Suprapubic skin (tissue), 4 donors: Measurements from ENCODE around the gene RBM22. TPM values are rescaled to one million over a fixed set of nuclear protein-coding genes. Genes with fewer than 3 reads are reported as not detected.

Source experiments
- DNase-seq, 2 donors: peaks; one replicate each; pipeline ENCODE4 v3.0.0-alpha.2; 2019; ENCODE audit warnings: low spot score in 2 of 2
- H3K27ac ChIP-seq: fragments of 200-600 bp; sonication (generic); one replicate; pipeline ENCODE4 v1.5.1; 2019
- H3K27me3 ChIP-seq: fragments of 200-600 bp; sonication (generic); one replicate; pipeline ENCODE4 v1.5.1; 2019
- H3K36me3 ChIP-seq: fragments of 200-600 bp; sonication (generic); one replicate; pipeline ENCODE4 v1.5.1; 2019
- H3K4me1 ChIP-seq: fragments of 200-600 bp; sonication (generic); one replicate; pipeline ENCODE4 v1.5.1; 2019
- H3K4me3 ChIP-seq: fragments of 200-600 bp; sonication (generic); one replicate; pipeline ENCODE4 v1.5.1; 2019; ENCODE audit warnings: mild to moderate bottlenecking
- H3K9me3 ChIP-seq: fragments of 200-600 bp; sonication (generic); one replicate; pipeline ENCODE4 v1.5.1; 2019
- EP300 ChIP-seq: sonication (generic); formaldehyde crosslinking; IDR thresholded peaks from one replicate; pipeline ENCODE4 v1.6.1; 2017; ENCODE audit warnings: antibody characterized with exemption
- POLR2A ChIP-seq, 2 donors: fragments of 450-650 bp; IDR thresholded peaks; one replicate each; pipeline ENCODE4 v1.6.1; 2017; ENCODE audit warnings: antibody characterized with exemption in 2 of 2, mild to moderate bottlenecking in 2 of 2, moderate library complexity in 2 of 2
- POLR2AphosphoS5 ChIP-seq, 3 donors: sonication (generic); formaldehyde crosslinking; IDR thresholded peaks; one replicate each; pipeline ENCODE4 v1.6.1; 2017; ENCODE audit warnings: antibody characterized with exemption in 3 of 3
- WGBS: methylation state at CpG from one replicate; pipeline ENCODE4 v1.1.5; 2018; 5-methylcytosine and 5-hydroxymethylcytosine counted together
- total RNA-seq, 4 donors: library from RNA; depleted of rRNA; stranded (reverse); fragments of >200 nt; gene quantifications; one replicate each; pipeline ENCODE4 v1.1.0, GENCODE V29; 2016
- TF ChIP-seq, protein P1 (sequence below), 2 donors: fragments of 200-600 bp in 1 of 2; fragments of 450-650 bp in 1 of 2; sonication (generic) in 1 of 2; IDR thresholded peaks; one replicate each; pipeline ENCODE4 v1.5.1; 2016 to 2019; ENCODE audit warnings: antibody characterized with exemption in 2 of 2, mild to moderate bottlenecking in 1 of 2, moderate library complexity in 1 of 2

RBM22 gene
- total RNA-seq, 4 donors from 2014 or later = 30.1 to 63.9 (median 43.8) TPM

DNA sequence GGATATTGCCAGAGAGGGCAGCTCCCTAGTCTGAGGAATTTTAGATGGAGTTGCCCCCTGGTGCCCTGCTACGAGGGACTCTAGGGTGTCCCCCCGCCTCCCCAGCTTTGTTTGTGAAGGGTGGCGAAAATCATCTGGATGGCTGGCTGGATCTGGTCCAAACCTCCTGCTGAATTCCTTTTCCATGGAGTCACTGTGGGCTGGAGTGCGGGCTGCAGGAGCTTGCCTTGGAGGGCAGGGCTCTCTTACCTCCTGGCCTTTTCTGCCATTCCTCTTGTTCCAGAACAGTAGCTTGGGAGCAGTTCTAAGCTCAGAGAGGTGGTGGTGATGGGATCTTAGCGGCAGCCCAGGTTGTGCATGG lies 58.3 kb downstream of the RBM22 start:
- no peak for DNase-seq
- no peaks in the 10 kb centered on the region for H3K9me3 ChIP-seq
- WGBS = 32% methylated on average over 3 of the region's 5 CpGs
- no peaks in the 10 kb centered on the region for H3K27me3 ChIP-seq
- no peak overlapping the region for H3K4me3 ChIP-seq
- H3K27ac ChIP-seq = peak overlapping the region; percentile 82
- TF ChIP-seq POLR2AphosphoS5 (IDR thresholded peaks at IDR 0.05) (no peak), EP300 (no peak), POLR2A (IDR thresholded peaks at IDR 0.05) (no peak)
- TF ChIP-seq, protein P1, sequence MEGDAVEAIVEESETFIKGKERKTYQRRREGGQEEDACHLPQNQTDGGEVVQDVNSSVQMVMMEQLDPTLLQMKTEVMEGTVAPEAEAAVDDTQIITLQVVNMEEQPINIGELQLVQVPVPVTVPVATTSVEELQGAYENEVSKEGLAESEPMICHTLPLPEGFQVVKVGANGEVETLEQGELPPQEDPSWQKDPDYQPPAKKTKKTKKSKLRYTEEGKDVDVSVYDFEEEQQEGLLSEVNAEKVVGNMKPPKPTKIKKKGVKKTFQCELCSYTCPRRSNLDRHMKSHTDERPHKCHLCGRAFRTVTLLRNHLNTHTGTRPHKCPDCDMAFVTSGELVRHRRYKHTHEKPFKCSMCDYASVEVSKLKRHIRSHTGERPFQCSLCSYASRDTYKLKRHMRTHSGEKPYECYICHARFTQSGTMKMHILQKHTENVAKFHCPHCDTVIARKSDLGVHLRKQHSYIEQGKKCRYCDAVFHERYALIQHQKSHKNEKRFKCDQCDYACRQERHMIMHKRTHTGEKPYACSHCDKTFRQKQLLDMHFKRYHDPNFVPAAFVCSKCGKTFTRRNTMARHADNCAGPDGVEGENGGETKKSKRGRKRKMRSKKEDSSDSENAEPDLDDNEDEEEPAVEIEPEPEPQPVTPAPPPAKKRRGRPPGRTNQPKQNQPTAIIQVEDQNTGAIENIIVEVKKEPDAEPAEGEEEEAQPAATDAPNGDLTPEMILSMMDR (IDR thresholded peaks at IDR 0.05) = no peak
- H3K36me3 ChIP-seq = no peaks in the 10 kb centered on the region
- H3K4me1 ChIP-seq = peaks cover 82% of the 10 kb centered on the region

DNA sequence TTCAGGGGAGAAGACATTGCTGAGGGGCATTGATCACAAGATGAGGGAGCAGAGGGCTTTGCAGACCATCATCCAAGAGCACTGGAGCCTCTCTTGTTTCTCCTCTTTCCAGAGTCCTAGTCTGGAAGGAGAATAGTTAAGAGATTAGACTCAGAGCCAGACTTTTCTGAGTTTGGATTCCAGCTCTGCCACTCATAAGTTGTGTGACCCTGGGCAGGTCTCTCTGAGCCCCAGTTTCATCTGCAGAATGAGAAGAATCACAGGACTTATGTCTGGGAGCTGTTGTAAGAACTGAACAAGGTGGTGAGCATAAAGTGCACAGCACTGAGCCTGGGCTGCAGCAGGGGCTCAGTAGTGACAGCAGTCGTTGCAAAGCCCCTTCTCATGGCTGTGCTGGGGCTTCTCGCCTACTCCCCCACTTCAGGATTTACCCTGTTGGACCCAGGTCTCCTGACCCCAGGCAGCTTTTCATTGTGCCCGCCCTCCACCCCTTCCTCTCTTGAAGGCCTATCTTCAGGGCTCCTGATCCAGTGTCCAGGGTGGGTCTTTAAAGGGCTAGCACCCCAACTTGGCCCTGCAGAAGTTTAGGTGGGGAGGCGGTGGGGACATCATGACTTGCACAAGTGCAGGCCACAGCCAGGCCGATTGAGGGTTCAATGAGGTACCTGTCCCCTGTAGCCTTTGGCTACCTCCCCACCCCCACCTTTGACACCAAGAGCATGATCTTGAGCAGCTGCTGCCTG lies 58.9 kb downstream of the RBM22 start:
- peaks cover 85% of the 10 kb centered on the region for H3K4me1 ChIP-seq
- DNase-seq = no peak
- H3K27me3 ChIP-seq = no peaks in the 10 kb centered on the region
- peak overlapping the region; percentile 82 for H3K27ac ChIP-seq
- TF ChIP-seq, protein P1 (IDR thresholded peaks at IDR 0.05) = no peak
- TF ChIP-seq EP300 (no peak), POLR2AphosphoS5 (IDR thresholded peaks at IDR 0.05) (no peak), POLR2A (IDR thresholded peaks at IDR 0.05) (no peak)
- 80% methylated on average over 4 of the region's 5 CpGs for WGBS
- H3K36me3 ChIP-seq = no peaks in the 10 kb centered on the region
- peak overlapping the region; percentile 18 for H3K4me3 ChIP-seq
- H3K9me3 ChIP-seq = no peaks in the 10 kb centered on the region

DNA sequence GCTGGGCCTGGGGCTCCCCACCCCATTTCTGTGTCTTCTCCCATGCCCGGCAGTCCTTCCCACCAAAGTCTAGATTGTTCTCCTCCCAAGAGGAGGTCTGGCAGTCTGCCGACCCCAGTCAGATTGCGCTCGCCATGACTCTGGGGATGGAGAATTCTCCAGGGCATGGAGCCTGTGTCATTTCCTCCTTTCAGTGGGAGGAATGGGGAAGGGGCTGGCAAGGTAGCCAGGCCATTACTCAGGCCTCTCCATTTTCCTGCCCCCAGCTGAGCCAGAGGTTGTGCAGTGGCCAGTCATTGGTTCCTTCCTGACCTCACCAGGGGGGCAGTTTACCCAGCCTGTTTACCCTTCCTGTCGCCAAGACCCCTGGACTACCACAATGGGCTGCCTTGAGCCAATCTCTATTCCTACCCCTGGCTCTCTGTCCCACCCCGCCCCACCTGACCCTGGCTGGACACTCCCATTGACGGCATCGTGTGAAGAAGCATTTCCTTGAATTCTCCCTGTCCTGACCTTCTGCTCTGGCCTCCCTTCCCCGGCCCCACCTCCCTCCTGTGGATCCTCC lies 59.8 kb downstream of the RBM22 start:
- no peaks in the 10 kb centered on the region for H3K27me3 ChIP-seq
- peak overlapping the region; percentile 18 for H3K4me3 ChIP-seq
- H3K36me3 ChIP-seq = no peaks in the 10 kb centered on the region
- peaks cover 94% of the 10 kb centered on the region for H3K4me1 ChIP-seq
- DNase-seq = no peak
- H3K9me3 ChIP-seq = no peaks in the 10 kb centered on the region
- 62% methylated on average over 8 of the region's 9 CpGs for WGBS
- H3K27ac ChIP-seq = peak overlapping the region; percentile 82
- TF ChIP-seq EP300 (no peak), POLR2A (IDR thresholded peaks at IDR 0.05) (no peak), POLR2AphosphoS5 (IDR thresholded peaks at IDR 0.05) (no peak)
- TF ChIP-seq, protein P1 (IDR thresholded peaks at IDR 0.05) = no peak

Other genes with a start within 250 kb of the RBM22 start
- gene NDST1, start 192.9 kb downstream of the RBM22 start, total RNA-seq = 100 to 1,000 TPM in 3 of 4 donors, 10 to 100 TPM in 1; 94.6 to 157 (median 134) TPM
- gene SYNPO, start 60.4 kb downstream of the RBM22 start, total RNA-seq = 1 to 10 TPM; 3.3 to 8.5 (median 5.6) TPM
- gene MYOZ3, start 39.8 kb downstream of the RBM22 start, total RNA-seq = under 1 TPM in 1 of 4 donors, not detected in 3; 0.30 TPM
- gene DCTN4, start 58.0 kb upstream of the RBM22 start, total RNA-seq = 10 to 100 TPM; 64.8 to 91.6 (median 76.3) TPM
- gene SMIM3, start 77.7 kb upstream of the RBM22 start, total RNA-seq = 10 to 100 TPM in 3 of 4 donors, 1 to 10 TPM in 1; 7.1 to 18.7 (median 14.1) TPM
- not detected for gene IRGM, start 145.5 kb upstream of the RBM22 start, total RNA-seq
- 1 to 10 TPM; 2.1 to 5.1 (median 3.3) TPM for gene ZNF300, start 203.9 kb upstream of the RBM22 start, total RNA-seq